HEK293 (cell line): ENCODE measurements around the gene GRAP2.

ENCODE experiments used
- CTCF ChIA-PET: fragments of 350-600 bp; formaldehyde crosslinking; extraction: SDS; loops from one replicate; lab custom pipeline; 2021; ENCODE audit warnings: antibody characterized with exemption; lab: Yijun Ruan, JAX
- POLR2A ChIA-PET: fragments of 300-600 bp; formaldehyde crosslinking; extraction: SDS; loops from one replicate; lab custom pipeline; 2020; ENCODE audit warnings: antibody characterized with exemption, inconsistent platforms; lab: Yijun Ruan, JAX
- H3K27ac ChIP-seq: fragments of 200-500 bp; sonication (Bioruptor generic); 2 replicates; pipeline ENCODE4 v1.5.1; 2014; ENCODE audit warnings: low read depth, low read length, control low read depth, inconsistent platforms; ENCODE audit errors: extremely low read depth
- H3K36me3 ChIP-seq, 2 experiments: fragments of 200-500 bp in 1 of 2; sonication (Bioruptor generic) in 1 of 2; 1 replicate in 1 of 2; 2 replicates in 1 of 2; pipeline ENCODE4 v1.5.1; 2014 to 2017; ENCODE audit warnings: inconsistent platforms in 2 of 2, low read length in 2 of 2; ENCODE audit not compliant: control insufficient read depth in 2 of 2, insufficient read depth in 1 of 2
- H3K4me1 ChIP-seq: fragments of 200-500 bp; sonication (Bioruptor generic); 2 replicates; pipeline ENCODE4 v1.5.1; 2014; ENCODE audit warnings: mild to moderate bottlenecking, low read length, inconsistent platforms; ENCODE audit not compliant: control insufficient read depth, insufficient read depth
- H3K4me3 ChIP-seq: 2 replicates; pipeline ENCODE4 v1.5.1; 2011; ENCODE audit warnings: low read depth, mild to moderate bottlenecking, control low read depth, low read length, moderate library complexity
- H3K9me3 ChIP-seq: fragments of 200-500 bp; sonication (Bioruptor generic); 2 replicates; pipeline ENCODE4 v1.5.1; 2014; ENCODE audit warnings: low read depth, low read length, inconsistent platforms; ENCODE audit not compliant: control insufficient read depth, insufficient read depth
- KLF1 ChIP-seq: fragments of 450-650 bp; formaldehyde crosslinking; IDR thresholded peaks from 2 replicates; pipeline ENCODE4 v1.5.1; 2016; ENCODE audit warnings: missing biosample characterization, missing genetic modification characterization
- SP7 ChIP-seq: fragments of 450-650 bp; formaldehyde crosslinking; IDR thresholded peaks from 2 replicates; pipeline ENCODE4 v1.5.1; 2016; ENCODE audit warnings: missing biosample characterization, missing genetic modification characterization
- ZBTB7A ChIP-seq: fragments of 450-650 bp; formaldehyde crosslinking; IDR thresholded peaks from 2 replicates; pipeline ENCODE4 v1.5.1; 2016; ENCODE audit warnings: low read depth, missing biosample characterization, missing genetic modification characterization
- ZNF133 ChIP-seq: fragments of 450-650 bp; formaldehyde crosslinking; IDR thresholded peaks from 2 replicates; pipeline ENCODE4 v1.5.1; 2016; ENCODE audit warnings: missing biosample characterization, missing genetic modification characterization
- ZNF660 ChIP-seq: fragments of 450-650 bp; IDR thresholded peaks from 2 replicates; pipeline ENCODE4 v1.5.1; 2018; ENCODE audit warnings: missing biosample characterization, mild to moderate bottlenecking, missing genetic modification characterization
- ZNF785 ChIP-seq: fragments of 450-650 bp; formaldehyde crosslinking; IDR thresholded peaks from 2 replicates; pipeline ENCODE4 v1.5.1; 2016; ENCODE audit warnings: missing biosample characterization, missing genetic modification characterization
- ZXDB ChIP-seq: fragments of 450-650 bp; formaldehyde crosslinking; IDR thresholded peaks from 2 replicates; pipeline ENCODE4 v1.5.1; 2016; ENCODE audit warnings: missing biosample characterization, missing genetic modification characterization
- TF ChIP-seq, protein P1 (sequence below): fragments of 450-650 bp; formaldehyde crosslinking; IDR thresholded peaks from 2 replicates; pipeline ENCODE4 v1.5.1; 2017; ENCODE audit warnings: missing biosample characterization, mild to moderate bottlenecking, missing genetic modification characterization, moderate library complexity
- TF ChIP-seq, protein P2 (sequence below): fragments of 450-650 bp; formaldehyde crosslinking; IDR thresholded peaks from 2 replicates; pipeline ENCODE4 v1.5.1; 2016; ENCODE audit warnings: missing biosample characterization, missing genetic modification characterization
- TF ChIP-seq, protein P3 (sequence below): fragments of 450-650 bp; formaldehyde crosslinking; IDR thresholded peaks from 2 replicates; pipeline ENCODE4 v1.5.1; 2017; ENCODE audit warnings: missing biosample characterization, missing genetic modification characterization
- TF ChIP-seq, protein P4 (sequence below): fragments of 450-650 bp; formaldehyde crosslinking; IDR thresholded peaks from 2 replicates; pipeline ENCODE4 v1.5.1; 2016; ENCODE audit warnings: missing biosample characterization, missing genetic modification characterization

GRAP2 gene

GRCh38 chr22:40001106-40001505 is 100.2 kb downstream of the GRAP2 start:
- POLR2A ChIA-PET = interaction anchor here (0.5 kb wide), 1 partner anchor 1328 kb away, joined by 3 read pairs; no protein-coding TSS in a partner anchor
- H3K27ac ChIP-seq = no peak overlapping the region
- TF ChIP-seq ZNF133 (tag by site-specific recombination) (no peak), ZBTB7A (tag by site-specific recombination) (no peak)
- TF ChIP-seq, protein P1, sequence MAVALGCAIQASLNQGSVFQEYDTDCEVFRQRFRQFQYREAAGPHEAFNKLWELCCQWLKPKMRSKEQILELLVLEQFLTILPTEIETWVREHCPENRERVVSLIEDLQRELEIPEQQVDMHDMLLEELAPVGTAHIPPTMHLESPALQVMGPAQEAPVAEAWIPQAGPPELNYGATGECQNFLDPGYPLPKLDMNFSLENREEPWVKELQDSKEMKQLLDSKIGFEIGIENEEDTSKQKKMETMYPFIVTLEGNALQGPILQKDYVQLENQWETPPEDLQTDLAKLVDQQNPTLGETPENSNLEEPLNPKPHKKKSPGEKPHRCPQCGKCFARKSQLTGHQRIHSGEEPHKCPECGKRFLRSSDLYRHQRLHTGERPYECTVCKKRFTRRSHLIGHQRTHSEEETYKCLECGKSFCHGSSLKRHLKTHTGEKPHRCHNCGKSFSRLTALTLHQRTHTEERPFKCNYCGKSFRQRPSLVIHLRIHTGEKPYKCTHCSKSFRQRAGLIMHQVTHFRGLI = no peak
- H3K4me1 ChIP-seq = 0 out of 2 replicates have a peak, but pooled peaks cover 8% of the 10 kb centered on the region
- H3K9me3 ChIP-seq = no peaks in the 10 kb centered on the region
- H3K4me3 ChIP-seq = no peak overlapping the region
- H3K36me3 ChIP-seq = no peaks in the 10 kb centered on the region
- CTCF ChIA-PET = interaction anchor here (0.6 to 3.7 kb wide), 6 partner anchors 10 to 68 kb away, joined by 3 to 22 read pairs (median 3); no protein-coding TSS in a partner anchor

GRCh38 chr22:40001800-40002577 is 101.1 kb downstream of the GRAP2 start:
- ChIA-PET POLR2A (no interaction called here), CTCF (interaction anchor here (0.6 to 3.7 kb wide), 4 partner anchors 11 to 26 kb away, joined by 3 to 22 read pairs (median 3); no protein-coding TSS in a partner anchor)
- Histone ChIP-seq H3K27ac (no peak overlapping the region), H3K4me3 (no peak overlapping the region), H3K9me3 (no peaks in the 10 kb centered on the region), H3K4me1 (0 out of 2 replicates have a peak, but pooled peaks cover 7% of the 10 kb centered on the region), H3K36me3 (no peaks in the 10 kb centered on the region)
- no peak for TF ChIP-seq ZNF785
- TF ChIP-seq ZXDB = no peak
- peak; percentile 51; the same call in 1 of the 2 replicates for TF ChIP-seq SP7
- peak; percentile 63 for TF ChIP-seq KLF1 (tag by site-specific recombination)
- TF ChIP-seq, protein P2, sequence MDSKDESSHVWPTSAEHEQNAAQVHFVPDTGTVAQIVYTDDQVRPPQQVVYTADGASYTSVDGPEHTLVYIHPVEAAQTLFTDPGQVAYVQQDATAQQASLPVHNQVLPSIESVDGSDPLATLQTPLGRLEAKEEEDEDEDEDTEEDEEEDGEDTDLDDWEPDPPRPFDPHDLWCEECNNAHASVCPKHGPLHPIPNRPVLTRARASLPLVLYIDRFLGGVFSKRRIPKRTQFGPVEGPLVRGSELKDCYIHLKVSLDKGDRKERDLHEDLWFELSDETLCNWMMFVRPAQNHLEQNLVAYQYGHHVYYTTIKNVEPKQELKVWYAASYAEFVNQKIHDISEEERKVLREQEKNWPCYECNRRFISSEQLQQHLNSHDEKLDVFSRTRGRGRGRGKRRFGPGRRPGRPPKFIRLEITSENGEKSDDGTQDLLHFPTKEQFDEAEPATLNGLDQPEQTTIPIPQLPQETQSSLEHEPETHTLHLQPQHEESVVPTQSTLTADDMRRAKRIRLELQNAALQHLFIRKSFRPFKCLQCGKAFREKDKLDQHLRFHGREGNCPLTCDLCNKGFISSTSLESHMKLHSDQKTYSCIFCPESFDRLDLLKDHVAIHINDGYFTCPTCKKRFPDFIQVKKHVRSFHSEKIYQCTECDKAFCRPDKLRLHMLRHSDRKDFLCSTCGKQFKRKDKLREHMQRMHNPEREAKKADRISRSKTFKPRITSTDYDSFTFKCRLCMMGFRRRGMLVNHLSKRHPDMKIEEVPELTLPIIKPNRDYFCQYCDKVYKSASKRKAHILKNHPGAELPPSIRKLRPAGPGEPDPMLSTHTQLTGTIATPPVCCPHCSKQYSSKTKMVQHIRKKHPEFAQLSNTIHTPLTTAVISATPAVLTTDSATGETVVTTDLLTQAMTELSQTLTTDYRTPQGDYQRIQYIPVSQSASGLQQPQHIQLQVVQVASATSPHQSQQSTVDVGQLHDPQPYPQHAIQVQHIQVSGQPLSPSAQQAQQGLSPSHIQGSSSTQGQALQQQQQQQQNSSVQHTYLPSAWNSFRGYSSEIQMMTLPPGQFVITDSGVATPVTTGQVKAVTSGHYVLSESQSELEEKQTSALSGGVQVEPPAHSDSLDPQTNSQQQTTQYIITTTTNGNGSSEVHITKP (tag by site-specific recombination) = peak; percentile 38
- TF ChIP-seq, protein P3, sequence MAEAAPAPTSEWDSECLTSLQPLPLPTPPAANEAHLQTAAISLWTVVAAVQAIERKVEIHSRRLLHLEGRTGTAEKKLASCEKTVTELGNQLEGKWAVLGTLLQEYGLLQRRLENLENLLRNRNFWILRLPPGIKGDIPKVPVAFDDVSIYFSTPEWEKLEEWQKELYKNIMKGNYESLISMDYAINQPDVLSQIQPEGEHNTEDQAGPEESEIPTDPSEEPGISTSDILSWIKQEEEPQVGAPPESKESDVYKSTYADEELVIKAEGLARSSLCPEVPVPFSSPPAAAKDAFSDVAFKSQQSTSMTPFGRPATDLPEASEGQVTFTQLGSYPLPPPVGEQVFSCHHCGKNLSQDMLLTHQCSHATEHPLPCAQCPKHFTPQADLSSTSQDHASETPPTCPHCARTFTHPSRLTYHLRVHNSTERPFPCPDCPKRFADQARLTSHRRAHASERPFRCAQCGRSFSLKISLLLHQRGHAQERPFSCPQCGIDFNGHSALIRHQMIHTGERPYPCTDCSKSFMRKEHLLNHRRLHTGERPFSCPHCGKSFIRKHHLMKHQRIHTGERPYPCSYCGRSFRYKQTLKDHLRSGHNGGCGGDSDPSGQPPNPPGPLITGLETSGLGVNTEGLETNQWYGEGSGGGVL (tag by site-specific recombination) = peak; percentile 73
- TF ChIP-seq, protein P4, sequence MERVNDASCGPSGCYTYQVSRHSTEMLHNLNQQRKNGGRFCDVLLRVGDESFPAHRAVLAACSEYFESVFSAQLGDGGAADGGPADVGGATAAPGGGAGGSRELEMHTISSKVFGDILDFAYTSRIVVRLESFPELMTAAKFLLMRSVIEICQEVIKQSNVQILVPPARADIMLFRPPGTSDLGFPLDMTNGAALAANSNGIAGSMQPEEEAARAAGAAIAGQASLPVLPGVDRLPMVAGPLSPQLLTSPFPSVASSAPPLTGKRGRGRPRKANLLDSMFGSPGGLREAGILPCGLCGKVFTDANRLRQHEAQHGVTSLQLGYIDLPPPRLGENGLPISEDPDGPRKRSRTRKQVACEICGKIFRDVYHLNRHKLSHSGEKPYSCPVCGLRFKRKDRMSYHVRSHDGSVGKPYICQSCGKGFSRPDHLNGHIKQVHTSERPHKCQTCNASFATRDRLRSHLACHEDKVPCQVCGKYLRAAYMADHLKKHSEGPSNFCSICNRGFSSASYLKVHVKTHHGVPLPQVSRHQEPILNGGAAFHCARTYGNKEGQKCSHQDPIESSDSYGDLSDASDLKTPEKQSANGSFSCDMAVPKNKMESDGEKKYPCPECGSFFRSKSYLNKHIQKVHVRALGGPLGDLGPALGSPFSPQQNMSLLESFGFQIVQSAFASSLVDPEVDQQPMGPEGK = peak; percentile 60; the same call in 1 of the 2 replicates
- 0 out of 2 replicates have a peak, but pooled peaks have one; percentile 51 for TF ChIP-seq ZNF660 (tag by site-specific recombination)
